ENCODE results near the gene ANO6.

ANO6 gene

GRCh38 chr12:45431126-45431525 lies 215.2 kb downstream of the ANO6 start:
- peaks cover 20% of the 10 kb centered on the region for H3K4me1 ChIP-seq (ENCODE audit: control insufficient read depth, insufficient read depth, low read length)
- H3K9me3 ChIP-seq (ENCODE audit: control insufficient read depth, insufficient read depth, low read length), result no peaks in the 10 kb centered on the region
- no peaks in the 10 kb centered on the region for H3K36me3 ChIP-seq (ENCODE audit: control insufficient read depth, insufficient read depth, low read length)
- peaks cover 13% of the 10 kb centered on the region for H3K27me3 ChIP-seq (ENCODE audit: control insufficient read depth, insufficient read depth, low read length)
- H3K9ac ChIP-seq (ENCODE audit: low read depth, low read length), result no peak overlapping the region
- H3K4me3 ChIP-seq (ENCODE audit: low read depth, low read length), result no peak overlapping the region

GRCh38 chr12:45432710-45433109 lies 216.8 kb downstream of the ANO6 start:
- H3K4me3 ChIP-seq (ENCODE audit: low read depth, low read length), result no peak overlapping the region
- H3K36me3 ChIP-seq (ENCODE audit: control insufficient read depth, insufficient read depth, low read length), result no peaks in the 10 kb centered on the region
- H3K27me3 ChIP-seq (ENCODE audit: control insufficient read depth, insufficient read depth, low read length), result peaks cover 18% of the 10 kb centered on the region
- H3K9ac ChIP-seq (ENCODE audit: low read depth, low read length), result no peak overlapping the region
- H3K9me3 ChIP-seq (ENCODE audit: control insufficient read depth, insufficient read depth, low read length), result no peaks in the 10 kb centered on the region
- peaks cover 17% of the 10 kb centered on the region for H3K4me1 ChIP-seq (ENCODE audit: control insufficient read depth, insufficient read depth, low read length)

- Histone ChIP-seq H3K36me3 (ENCODE audit: control insufficient read depth, insufficient read depth, low read length) (no peaks in the 10 kb centered on the region), H3K4me3 (ENCODE audit: low read depth, low read length) (no peak overlapping the region)
These were observed 217.6 kb downstream of the ANO6 start for GRCh38 chr12:45433441-45433868.

GRCh38 chr12:45434094-45434493 lies 218.2 kb downstream of the ANO6 start:
- no peaks in the 10 kb centered on the region for H3K9me3 ChIP-seq (ENCODE audit: control insufficient read depth, insufficient read depth, low read length)
- no peak overlapping the region for H3K9ac ChIP-seq (ENCODE audit: low read depth, low read length)
- H3K4me1 ChIP-seq (ENCODE audit: control insufficient read depth, insufficient read depth, low read length), result peaks cover 17% of the 10 kb centered on the region
- no peaks in the 10 kb centered on the region for H3K36me3 ChIP-seq (ENCODE audit: control insufficient read depth, insufficient read depth, low read length)
- H3K4me3 ChIP-seq (ENCODE audit: low read depth, low read length), result no peak overlapping the region
- peaks cover 21% of the 10 kb centered on the region for H3K27me3 ChIP-seq (ENCODE audit: control insufficient read depth, insufficient read depth, low read length)

More at GRCh38 chr12:45433441-45433868, 217.6 kb downstream of the ANO6 start:
- no peak overlapping the region for H3K9ac ChIP-seq (ENCODE audit: low read depth, low read length)
- no peaks in the 10 kb centered on the region for H3K9me3 ChIP-seq (ENCODE audit: control insufficient read depth, insufficient read depth, low read length)
- H3K27me3 ChIP-seq (ENCODE audit: control insufficient read depth, insufficient read depth, low read length), result peaks cover 18% of the 10 kb centered on the region
- H3K4me1 ChIP-seq (ENCODE audit: control insufficient read depth, insufficient read depth, low read length), result peaks cover 17% of the 10 kb centered on the region

DNA sequence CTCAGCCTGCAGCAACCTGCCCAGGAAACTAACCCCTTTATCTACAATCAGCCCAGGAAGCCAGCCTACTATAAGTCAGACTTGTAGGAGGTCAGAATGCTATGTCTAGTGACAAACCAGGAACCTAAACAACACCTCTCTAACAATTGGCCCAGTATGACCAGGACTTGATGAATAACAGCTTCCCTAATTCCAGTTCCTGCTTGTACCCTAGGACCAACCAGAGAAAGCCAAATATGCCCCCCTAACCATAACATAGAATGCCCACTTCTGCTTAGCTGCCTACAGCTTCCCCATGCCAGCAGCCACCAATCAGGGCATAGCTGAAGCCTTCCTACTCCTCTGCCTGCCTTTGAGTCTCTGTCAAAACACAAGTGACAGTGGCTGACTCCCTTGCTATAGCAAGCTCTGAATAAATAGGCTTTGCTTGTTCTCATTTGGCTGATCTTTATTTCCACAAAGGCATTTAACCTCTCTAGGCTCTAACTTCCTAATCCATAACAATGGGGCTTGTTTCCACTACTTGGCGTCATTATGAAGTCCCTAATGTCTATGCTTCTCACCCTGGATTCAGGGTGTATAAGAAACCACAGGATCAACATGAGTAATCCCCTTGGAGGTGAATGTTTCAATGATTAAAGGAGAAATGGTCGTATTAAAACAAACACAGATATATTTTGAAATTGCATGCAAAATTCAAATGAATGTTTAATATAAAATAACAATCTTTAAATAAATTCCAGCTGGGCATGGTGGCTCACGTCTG lies 220.2 kb downstream of the ANO6 start:
- no peak overlapping the region for H3K9ac ChIP-seq (ENCODE audit: low read depth, low read length)
- H3K4me1 ChIP-seq (ENCODE audit: control insufficient read depth, insufficient read depth, low read length), result peaks cover 20% of the 10 kb centered on the region
- H3K9me3 ChIP-seq (ENCODE audit: control insufficient read depth, insufficient read depth, low read length), result no peaks in the 10 kb centered on the region
- H3K36me3 ChIP-seq (ENCODE audit: control insufficient read depth, insufficient read depth, low read length), result no peaks in the 10 kb centered on the region
- peaks cover 21% of the 10 kb centered on the region for H3K27me3 ChIP-seq (ENCODE audit: control insufficient read depth, insufficient read depth, low read length)
- H3K4me3 ChIP-seq (ENCODE audit: low read depth, low read length), result no peak overlapping the region

DNA sequence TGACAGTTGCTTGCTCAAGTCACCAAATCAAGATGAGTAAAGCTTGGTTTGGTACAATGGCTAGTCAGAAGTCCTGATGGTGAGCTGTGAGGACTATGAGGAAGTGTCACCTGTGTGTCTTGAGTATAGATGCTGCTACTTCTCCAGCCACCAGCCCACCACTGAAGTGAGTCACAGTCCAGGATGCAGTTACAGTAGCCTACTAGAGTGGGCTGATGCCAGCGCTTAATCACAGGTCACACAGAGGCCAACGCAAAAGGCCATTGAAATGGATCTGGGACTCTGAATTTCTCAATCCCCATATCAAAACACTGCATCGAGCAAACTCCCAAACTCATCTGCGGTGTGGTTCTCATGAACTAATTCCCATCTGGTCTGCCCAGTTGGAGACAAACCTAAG lies 223.1 kb downstream of the ANO6 start:
- Histone ChIP-seq H3K9ac (ENCODE audit: low read depth, low read length) (no peak overlapping the region), H3K9me3 (ENCODE audit: control insufficient read depth, insufficient read depth, low read length) (no peaks in the 10 kb centered on the region), H3K36me3 (ENCODE audit: control insufficient read depth, insufficient read depth, low read length) (no peaks in the 10 kb centered on the region), H3K4me1 (ENCODE audit: control insufficient read depth, insufficient read depth, low read length) (peaks cover 7% of the 10 kb centered on the region), H3K4me3 (ENCODE audit: low read depth, low read length) (no peak overlapping the region), H3K27me3 (ENCODE audit: control insufficient read depth, insufficient read depth, low read length) (peaks cover 19% of the 10 kb centered on the region)

GRCh38 chr12:45446013-45446412 lies 230.1 kb downstream of the ANO6 start:
- Histone ChIP-seq H3K9me3 (ENCODE audit: control insufficient read depth, insufficient read depth, low read length) (no peaks in the 10 kb centered on the region), H3K9ac (ENCODE audit: low read depth, low read length) (no peak overlapping the region), H3K4me1 (ENCODE audit: control insufficient read depth, insufficient read depth, low read length) (no peaks in the 10 kb centered on the region), H3K27me3 (ENCODE audit: control insufficient read depth, insufficient read depth, low read length) (no peaks in the 10 kb centered on the region), H3K36me3 (ENCODE audit: control insufficient read depth, insufficient read depth, low read length) (no peaks in the 10 kb centered on the region), H3K4me3 (ENCODE audit: low read depth, low read length) (no peak overlapping the region)

GRCh38 chr12:45458238-45458637 lies 242.3 kb downstream of the ANO6 start:
- Histone ChIP-seq H3K4me1 (ENCODE audit: control insufficient read depth, insufficient read depth, low read length) (no peaks in the 10 kb centered on the region), H3K36me3 (ENCODE audit: control insufficient read depth, insufficient read depth, low read length) (no peaks in the 10 kb centered on the region), H3K9ac (ENCODE audit: low read depth, low read length) (no peak overlapping the region), H3K27me3 (ENCODE audit: control insufficient read depth, insufficient read depth, low read length) (no peaks in the 10 kb centered on the region), H3K9me3 (ENCODE audit: control insufficient read depth, insufficient read depth, low read length) (no peaks in the 10 kb centered on the region), H3K4me3 (ENCODE audit: low read depth, low read length) (no peak overlapping the region)

GRCh38 chr12:45458854-45459807 lies 243.2 kb downstream of the ANO6 start:
- Histone ChIP-seq H3K36me3 (ENCODE audit: control insufficient read depth, insufficient read depth, low read length) (no peaks in the 10 kb centered on the region), H3K4me1 (ENCODE audit: control insufficient read depth, insufficient read depth, low read length) (no peaks in the 10 kb centered on the region), H3K9ac (ENCODE audit: low read depth, low read length) (no peak overlapping the region), H3K9me3 (ENCODE audit: control insufficient read depth, insufficient read depth, low read length) (no peaks in the 10 kb centered on the region), H3K4me3 (ENCODE audit: low read depth, low read length) (no peak overlapping the region), H3K27me3 (ENCODE audit: control insufficient read depth, insufficient read depth, low read length) (no peaks in the 10 kb centered on the region)

GRCh38 chr12:45462506-45462905 lies 246.6 kb downstream of the ANO6 start:
- H3K27me3 ChIP-seq (ENCODE audit: control insufficient read depth, insufficient read depth, low read length), result no peaks in the 10 kb centered on the region
- no peaks in the 10 kb centered on the region for H3K4me1 ChIP-seq (ENCODE audit: control insufficient read depth, insufficient read depth, low read length)
- no peaks in the 10 kb centered on the region for H3K36me3 ChIP-seq (ENCODE audit: control insufficient read depth, insufficient read depth, low read length)
- H3K4me3 ChIP-seq (ENCODE audit: low read depth, low read length), result no peak overlapping the region
- H3K9me3 ChIP-seq (ENCODE audit: control insufficient read depth, insufficient read depth, low read length), result no peaks in the 10 kb centered on the region
- H3K9ac ChIP-seq (ENCODE audit: low read depth, low read length), result no peak overlapping the region

DNA sequence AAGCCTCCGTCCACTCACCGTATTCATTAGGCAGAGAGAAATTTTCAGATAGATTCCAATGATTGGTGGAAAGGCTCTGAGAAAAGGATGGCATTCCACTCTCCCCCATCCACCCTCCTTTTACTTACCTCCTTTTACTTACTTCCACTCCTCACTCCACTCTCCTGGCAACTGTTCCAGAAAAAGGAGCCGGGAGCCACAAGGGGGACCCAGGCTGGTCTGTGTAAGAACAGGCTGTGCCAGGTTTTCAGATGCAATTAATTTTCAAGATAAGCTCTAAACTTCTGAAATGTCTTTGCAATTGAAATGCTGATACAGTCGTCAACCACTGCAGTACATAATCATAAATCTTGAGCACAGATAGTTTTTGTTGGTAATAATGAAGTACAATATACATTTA lies 248.8 kb downstream of the ANO6 start:
- Histone ChIP-seq H3K27me3 (ENCODE audit: control insufficient read depth, insufficient read depth, low read length) (no peaks in the 10 kb centered on the region), H3K36me3 (ENCODE audit: control insufficient read depth, insufficient read depth, low read length) (no peaks in the 10 kb centered on the region), H3K4me1 (ENCODE audit: control insufficient read depth, insufficient read depth, low read length) (no peaks in the 10 kb centered on the region), H3K4me3 (ENCODE audit: low read depth, low read length) (no peak overlapping the region), H3K9me3 (ENCODE audit: control insufficient read depth, insufficient read depth, low read length) (no peaks in the 10 kb centered on the region), H3K9ac (ENCODE audit: low read depth, low read length) (no peak overlapping the region)
